ENCODE results near the gene MARK2. TPM values are rescaled to one million over a fixed set of nuclear protein-coding genes. Genes with fewer than 3 reads are reported as not detected.
A peak's percentile ranks its signal among the peaks of the same experiment; 100 is the strongest.

The MARK2 gene
- total RNA-seq, 3 donors from 2014 or later, result 12.6 to 34.0 (median 22.3) TPM

- Histone ChIP-seq H3K27me3 (no peaks in the 10 kb centered on the region), H3K4me1 (peaks cover 4 to 31% of the 10 kb centered on the region in 2 donors), H3K9me3 (no peaks in the 10 kb centered on the region), H3K36me3 (no peaks in the 10 kb centered on the region), H3K4me3 (peak overlapping the region; percentile 44 to 74 (median 54)), H3K27ac (peak overlapping the region; percentile 82 to 83)
- no peak for DNase-seq (ENCODE audit: low spot score in 2 of 2)
- intact Hi-C loops (cut with DNase I; ENCODE audit: low total_unique reads), result no loop called here
- TF ChIP-seq POLR2A (IDR thresholded peaks at IDR 0.05) (no peak), CTCF (IDR thresholded peaks at IDR 0.05) (no peak), POLR2AphosphoS5 (IDR thresholded peaks at IDR 0.05) (no peak)
Observed at GRCh38 chr11:63917692-63918506, 79.0 kb downstream of the MARK2 start.

- H3K4me3 ChIP-seq, result peak overlapping the region; percentile 38 to 74 (median 54)
- peaks cover 4 to 31% of the 10 kb centered on the region in 2 donors for H3K4me1 ChIP-seq
- intact Hi-C loops (cut with DNase I; ENCODE audit: low total_unique reads), result no loop called here
- no peaks in the 10 kb centered on the region for H3K27me3 ChIP-seq
- H3K9me3 ChIP-seq, result no peaks in the 10 kb centered on the region
- TF ChIP-seq POLR2A (IDR thresholded peaks at IDR 0.05), result no peak
- TF ChIP-seq CTCF (IDR thresholded peaks at IDR 0.05), result no peak
- no peak for TF ChIP-seq POLR2AphosphoS5 (IDR thresholded peaks at IDR 0.05)
- no peaks in the 10 kb centered on the region for H3K36me3 ChIP-seq
- no peak for DNase-seq (ENCODE audit: low spot score in 2 of 2)
- peak overlapping the region; percentile 82 to 83 for H3K27ac ChIP-seq
Observed at GRCh38 chr11:63918507-63919191, 79.7 kb downstream of the MARK2 start.

GRCh38 chr11:63919267-63920125, 80.6 kb downstream of the MARK2 start:
- no peak for TF ChIP-seq POLR2AphosphoS5 (IDR thresholded peaks at IDR 0.05)
- no peak for TF ChIP-seq CTCF (IDR thresholded peaks at IDR 0.05)
- no peak for TF ChIP-seq POLR2A (IDR thresholded peaks at IDR 0.05)
- intact Hi-C loops (cut with DNase I; ENCODE audit: low total_unique reads), result loop anchor here (5.0 kb wide), 1 partner anchor 248 kb away; the partner anchor contains the start of gene MACROD1
- Histone ChIP-seq H3K36me3 (no peaks in the 10 kb centered on the region), H3K4me1 (peaks cover 4 to 31% of the 10 kb centered on the region in 2 donors), H3K4me3 (peak overlapping the region; percentile 38 to 62 (median 42)), H3K9me3 (no peaks in the 10 kb centered on the region), H3K27ac (peak overlapping the region; percentile 82 to 83), H3K27me3 (no peaks in the 10 kb centered on the region)
- DNase-seq (ENCODE audit: low spot score in 2 of 2), result no peak

- no peak for DNase-seq (ENCODE audit: low spot score in 2 of 2)
- H3K36me3 ChIP-seq, result no peaks in the 10 kb centered on the region
- H3K9me3 ChIP-seq, result no peaks in the 10 kb centered on the region
- intact Hi-C loops (cut with DNase I; ENCODE audit: low total_unique reads), result loop anchor here (5.0 kb wide), 1 partner anchor 247 kb away; the partner anchor contains the start of gene MACROD1
- TF ChIP-seq CTCF (IDR thresholded peaks at IDR 0.05) (no peak), POLR2AphosphoS5 (IDR thresholded peaks at IDR 0.05) (no peak), POLR2A (IDR thresholded peaks at IDR 0.05) (no peak)
- no peaks in the 10 kb centered on the region for H3K27me3 ChIP-seq
- peaks cover 4 to 31% of the 10 kb centered on the region in 2 donors for H3K4me1 ChIP-seq
- H3K4me3 ChIP-seq, result peak overlapping the region in 2 of 3 donors; percentile 42 to 62
- peak overlapping the region; percentile 82 to 83 for H3K27ac ChIP-seq
Observed at GRCh38 chr11:63920126-63920938, 81.4 kb downstream of the MARK2 start.
